Thyroid gland (tissue), 4 donors: ENCODE data around the gene FANCG.

Source experiments
- POLR2A ChIP-seq, 2 donors: fragments of 450-650 bp; IDR thresholded peaks; one replicate each; pipeline ENCODE4 v1.6.1; 2017; ENCODE audit warnings: antibody characterized with exemption in 2 of 2, mild to moderate bottlenecking in 2 of 2, moderate library complexity in 1 of 2
- TF ChIP-seq, protein P1 (sequence below), 6 experiments: fragments of 200-600 bp in 3 of 6; fragments of 450-650 bp in 3 of 6; sonication (generic) in 3 of 6; IDR thresholded peaks; one replicate each; pipeline ENCODE4 v1.5.1; 2016 to 2019; ENCODE audit warnings: antibody characterized with exemption in 6 of 6, mild to moderate bottlenecking in 2 of 6, inconsistent platforms in 1 of 6, moderate library complexity in 1 of 6

DNA sequence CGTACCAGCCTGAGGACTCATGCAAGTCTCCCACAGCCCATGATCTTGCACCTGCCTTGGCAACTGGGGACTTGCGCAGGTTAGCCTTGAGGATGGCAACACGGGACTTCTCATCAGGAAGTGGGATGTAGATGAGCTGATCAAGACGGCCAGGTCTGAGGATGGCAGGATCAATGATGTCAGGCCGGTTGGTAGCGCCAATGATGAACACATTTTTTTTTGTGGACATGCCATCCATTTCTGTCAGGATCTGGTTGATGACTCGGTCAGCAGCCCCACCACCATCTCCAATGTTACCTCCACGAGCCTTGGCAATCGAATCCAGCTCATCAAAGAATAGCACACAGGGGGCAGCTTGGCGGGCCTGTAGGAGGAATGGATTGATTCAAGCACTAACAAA lies 20.3 kb downstream of the FANCG start:
- TF ChIP-seq, protein P1, sequence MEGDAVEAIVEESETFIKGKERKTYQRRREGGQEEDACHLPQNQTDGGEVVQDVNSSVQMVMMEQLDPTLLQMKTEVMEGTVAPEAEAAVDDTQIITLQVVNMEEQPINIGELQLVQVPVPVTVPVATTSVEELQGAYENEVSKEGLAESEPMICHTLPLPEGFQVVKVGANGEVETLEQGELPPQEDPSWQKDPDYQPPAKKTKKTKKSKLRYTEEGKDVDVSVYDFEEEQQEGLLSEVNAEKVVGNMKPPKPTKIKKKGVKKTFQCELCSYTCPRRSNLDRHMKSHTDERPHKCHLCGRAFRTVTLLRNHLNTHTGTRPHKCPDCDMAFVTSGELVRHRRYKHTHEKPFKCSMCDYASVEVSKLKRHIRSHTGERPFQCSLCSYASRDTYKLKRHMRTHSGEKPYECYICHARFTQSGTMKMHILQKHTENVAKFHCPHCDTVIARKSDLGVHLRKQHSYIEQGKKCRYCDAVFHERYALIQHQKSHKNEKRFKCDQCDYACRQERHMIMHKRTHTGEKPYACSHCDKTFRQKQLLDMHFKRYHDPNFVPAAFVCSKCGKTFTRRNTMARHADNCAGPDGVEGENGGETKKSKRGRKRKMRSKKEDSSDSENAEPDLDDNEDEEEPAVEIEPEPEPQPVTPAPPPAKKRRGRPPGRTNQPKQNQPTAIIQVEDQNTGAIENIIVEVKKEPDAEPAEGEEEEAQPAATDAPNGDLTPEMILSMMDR (IDR thresholded peaks at IDR 0.05): no peak
- TF ChIP-seq POLR2A (IDR thresholded peaks at IDR 0.05): no peak
